Measurements from ENCODE around the gene FSTL4.

FSTL4 gene

DNA sequence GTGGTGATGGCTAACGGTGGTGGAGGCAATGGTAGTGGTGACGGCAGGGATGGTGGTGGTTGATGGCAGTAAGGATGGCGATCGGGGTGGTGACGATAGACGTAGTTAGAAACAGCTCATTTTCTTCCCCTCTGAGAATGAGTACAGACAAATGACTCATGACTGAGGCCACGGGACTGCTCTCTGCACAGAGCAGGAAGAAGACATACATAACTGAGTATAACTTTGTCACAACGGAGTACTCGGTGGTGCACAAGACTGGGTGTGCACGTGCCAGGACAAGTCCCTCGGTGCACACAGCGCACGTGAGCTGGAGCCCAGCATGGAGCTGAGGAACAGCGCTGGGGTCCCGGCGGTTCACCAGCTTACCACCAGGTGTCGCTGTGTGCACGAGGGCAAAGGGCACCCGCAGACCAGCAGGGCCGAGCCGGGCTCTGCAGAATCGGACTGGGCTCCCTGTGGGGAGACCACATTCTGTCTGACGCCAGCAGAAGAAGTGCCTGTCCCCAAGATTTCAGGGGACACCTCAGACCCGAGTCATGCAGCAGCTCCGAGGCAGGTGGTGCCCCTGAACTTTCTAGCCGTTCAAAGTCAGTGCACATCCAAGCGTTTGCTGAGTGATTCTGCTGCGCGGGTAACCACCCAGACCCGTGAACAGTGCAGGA lies 188.6 kb downstream of the FSTL4 start:
- peak; percentile 41 to 88 (median 70) for DNase-seq
- intact Hi-C loops (cut with DNase I): loop anchor here (10.0 kb wide), 1 partner anchor 441 kb away; no protein-coding TSS in a partner anchor

DNA sequence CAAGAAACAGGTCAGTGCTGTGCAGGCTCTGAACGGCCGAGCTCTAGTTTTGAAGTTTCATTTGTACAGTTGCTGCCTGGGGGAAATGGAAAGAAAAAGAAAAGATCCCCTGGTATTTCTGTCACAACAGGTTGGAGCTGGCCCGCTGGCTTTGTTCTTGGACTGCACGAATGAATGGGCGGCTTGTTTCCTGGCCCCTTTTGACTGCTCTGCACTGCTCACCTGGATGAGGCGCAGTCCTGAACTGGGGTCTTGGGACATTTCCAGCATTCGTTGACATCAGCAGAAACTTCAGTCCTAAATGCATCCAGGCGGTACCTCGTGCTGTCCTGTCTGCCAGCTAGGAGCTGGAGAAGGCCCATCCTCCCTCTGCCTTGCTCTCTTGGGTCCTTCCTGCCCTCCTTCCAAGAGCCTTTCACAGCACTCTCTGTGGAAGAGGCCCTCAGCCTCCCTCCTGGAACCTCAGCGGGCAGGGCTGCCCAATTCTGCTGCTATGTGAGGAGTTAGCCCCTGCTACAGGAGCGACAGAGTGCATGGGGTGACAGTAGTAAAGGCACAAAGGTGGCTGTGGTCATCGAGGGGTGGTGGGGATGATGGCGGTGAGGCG lies 189.2 kb downstream of the FSTL4 start:
- peak in 3 of 42 donors; percentile 22 to 35 (median 23) for DNase-seq
- intact Hi-C loops (cut with DNase I): loop anchor here (10.0 kb wide), 1 partner anchor 442 kb away; no protein-coding TSS in a partner anchor

DNA sequence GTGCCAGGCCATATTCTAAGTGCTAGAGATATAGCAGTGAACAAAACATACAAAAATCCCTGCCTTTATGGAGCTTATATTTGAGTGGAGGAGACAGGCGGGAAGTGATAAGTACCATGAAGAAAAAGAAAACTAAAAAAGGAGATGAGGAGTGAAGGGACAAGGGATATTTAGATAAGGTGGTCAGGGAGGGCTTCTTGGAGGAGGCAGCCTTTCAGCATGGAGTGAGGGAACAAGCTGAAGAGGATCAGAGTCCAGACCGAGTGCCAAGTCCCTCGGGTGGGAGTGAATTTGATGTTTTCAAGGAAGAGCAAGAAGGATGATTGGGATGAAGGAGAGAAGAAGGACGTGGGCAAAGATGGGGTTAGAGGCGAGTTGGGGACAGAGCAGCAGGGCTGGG lies 190.5 kb downstream of the FSTL4 start:
- intact Hi-C loops (cut with DNase I): loop anchor here (10.0 kb wide), 1 partner anchor 443 kb away; no protein-coding TSS in a partner anchor

DNA sequence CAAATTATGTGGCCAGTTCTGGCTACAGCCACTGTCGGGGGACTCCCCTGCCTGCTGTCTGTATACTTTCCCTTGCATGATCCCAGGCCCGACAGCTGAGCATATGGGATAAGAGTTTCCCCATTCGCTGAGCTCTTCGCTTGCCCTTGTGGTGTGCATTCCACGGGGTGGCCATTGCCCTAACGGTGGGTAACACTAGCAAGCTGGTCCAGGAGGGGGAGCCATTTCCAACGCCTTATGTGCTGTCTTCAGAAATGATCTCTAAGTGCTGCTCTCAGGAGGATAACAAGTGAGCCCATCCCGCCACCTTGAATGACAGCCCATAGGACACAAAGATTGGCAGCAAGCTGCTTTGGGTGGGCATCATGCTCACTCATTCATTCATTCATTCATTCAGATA lies 190.9 kb downstream of the FSTL4 start:
- intact Hi-C loops (cut with DNase I): loop anchor here (10.0 kb wide), 1 partner anchor 443 kb away; no protein-coding TSS in a partner anchor
- peak in 3 of 42 donors; percentile 31 to 43 (median 34) for DNase-seq

More for the DNA sequence above, 190.5 kb downstream of the FSTL4 start:
- DNase-seq: peak in 1 of 42 donors; percentile 18

DNA sequence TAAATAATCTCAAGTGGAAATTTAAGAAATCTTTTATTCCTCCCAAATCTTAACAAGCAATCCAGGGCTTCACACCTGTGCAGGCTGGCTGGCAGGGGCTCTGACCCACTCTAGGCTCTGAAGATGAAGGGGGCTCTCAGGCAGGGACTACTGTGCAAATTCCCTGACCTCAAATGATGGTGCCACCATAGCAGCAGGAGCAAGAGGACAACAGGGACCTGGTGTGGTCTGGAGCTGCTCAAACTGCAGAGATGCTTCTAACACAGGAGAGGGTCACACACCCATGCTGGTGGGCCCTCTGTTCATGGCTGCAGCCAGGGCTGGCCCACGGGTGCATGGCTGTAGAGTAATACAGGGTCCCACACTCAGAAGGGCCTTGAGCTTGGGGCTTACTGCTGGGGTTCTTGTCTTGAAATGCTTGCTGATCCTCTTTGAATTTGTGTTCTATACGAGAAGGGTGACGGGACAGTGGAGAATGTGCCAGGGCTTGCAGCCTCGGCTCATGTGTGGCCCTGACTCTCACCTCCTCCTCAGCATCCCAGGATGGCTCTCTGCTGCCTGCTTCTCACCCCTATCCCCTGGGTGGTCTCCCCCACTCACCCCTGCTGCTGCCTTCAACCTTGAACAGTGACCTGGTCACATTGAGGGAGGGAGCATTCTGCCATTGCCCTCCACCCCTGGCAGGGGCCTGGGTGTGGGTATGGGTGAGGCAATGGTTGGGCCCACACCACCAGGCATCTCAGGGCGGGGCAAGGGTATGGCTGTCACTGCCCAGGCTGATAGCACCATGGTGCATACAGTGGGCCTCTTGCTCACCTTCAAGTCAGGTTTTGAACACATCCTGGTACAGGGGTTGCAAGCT lies 191.7 kb downstream of the FSTL4 start:
- intact Hi-C loops (cut with DNase I): loop anchor here (10.0 kb wide), 1 partner anchor 444 kb away; no protein-coding TSS in a partner anchor
- peak in 2 of 42 donors; percentile 18 to 38 for DNase-seq

DNA sequence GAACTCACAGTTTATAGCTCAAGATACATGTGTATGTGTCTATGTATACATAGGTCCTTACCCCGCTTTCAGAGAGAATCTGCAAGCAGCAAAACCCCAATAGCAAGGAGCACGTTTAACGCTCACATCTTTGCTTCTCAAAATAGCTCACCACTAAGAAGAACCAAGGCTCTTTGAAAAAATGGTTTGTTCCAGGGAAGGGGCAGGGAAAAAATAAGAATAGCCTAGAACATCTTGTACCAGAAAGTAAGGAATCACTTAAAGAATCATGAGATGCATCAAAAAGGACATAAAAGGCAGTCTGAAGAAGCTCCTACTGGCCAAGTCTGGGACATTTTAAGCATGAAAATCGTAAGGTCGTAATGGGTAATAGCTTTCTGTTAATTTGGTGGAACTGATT lies 196.4 kb downstream of the FSTL4 start:
- peak in 2 of 42 donors; percentile 9 to 18 for DNase-seq
- intact Hi-C loops (cut with DNase I): no loop called here

DNA sequence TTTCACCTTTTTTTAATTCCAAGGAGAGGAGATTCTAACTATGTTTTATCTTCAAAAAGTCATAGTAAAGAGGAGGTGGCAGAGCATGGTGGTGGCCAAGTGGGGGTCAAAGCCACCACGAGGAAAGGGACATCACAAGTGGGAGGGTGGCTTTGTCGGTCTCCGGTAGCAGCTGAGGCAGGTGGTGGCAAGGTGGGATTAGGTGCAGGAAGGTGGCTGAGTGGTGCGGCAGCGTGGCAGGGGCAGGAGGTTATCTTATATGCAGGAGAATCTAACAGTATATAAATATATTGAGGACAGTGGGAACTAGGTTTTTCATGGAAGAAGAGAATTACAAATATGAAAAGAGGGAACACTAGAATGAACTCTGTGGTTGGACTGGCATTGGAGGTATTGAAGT lies 196.8 kb downstream of the FSTL4 start:
- peak in 4 of 42 donors; percentile 3 to 32 (median 13) for DNase-seq
- intact Hi-C loops (cut with DNase I): no loop called here

DNA sequence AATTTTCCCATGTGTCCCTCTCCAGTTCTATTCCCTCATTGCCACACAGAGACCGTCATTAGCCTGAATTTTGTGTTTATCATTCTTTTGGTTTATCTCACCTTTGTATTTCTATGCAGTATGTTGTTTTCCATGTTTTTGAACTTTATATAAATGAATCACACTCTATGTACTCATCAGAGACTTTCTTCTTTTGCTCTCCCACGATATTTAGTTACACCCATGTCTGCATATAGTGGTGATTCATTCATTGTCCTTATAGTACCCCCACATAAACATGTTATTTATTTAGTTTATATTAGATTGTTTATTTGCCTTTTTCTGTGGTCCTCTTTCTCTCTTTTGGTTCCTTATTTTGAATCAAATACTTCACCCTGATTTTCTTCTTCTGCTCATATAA lies 199.7 kb downstream of the FSTL4 start:
- intact Hi-C loops (cut with DNase I): no loop called here
- no peak for DNase-seq

DNA sequence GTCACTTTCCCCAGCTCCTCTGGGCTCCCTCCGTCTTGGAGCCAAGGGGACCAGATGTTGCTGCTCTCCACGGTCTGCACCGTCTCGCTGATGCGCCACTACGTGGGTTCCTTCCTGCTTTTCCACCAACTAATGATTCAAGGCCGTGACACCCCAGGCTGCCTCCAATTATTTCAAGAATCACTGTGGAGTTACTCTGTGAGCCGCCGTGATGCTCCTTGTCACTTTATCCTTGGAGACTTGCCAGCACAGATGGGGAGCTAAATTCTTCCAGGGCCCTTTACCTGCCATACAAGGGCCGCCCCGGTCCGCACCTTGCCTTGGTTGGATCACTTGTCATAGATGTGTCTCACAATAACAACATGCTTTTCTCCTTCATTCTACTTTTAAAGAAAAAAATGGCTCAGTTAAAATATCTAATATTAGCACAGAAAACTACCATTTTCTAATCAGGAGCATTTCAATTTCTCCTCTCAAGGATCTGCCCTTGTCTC lies 202.0 kb downstream of the FSTL4 start:
- peak in 13 of 42 donors; percentile 16 to 54 (median 29) for DNase-seq

DNA sequence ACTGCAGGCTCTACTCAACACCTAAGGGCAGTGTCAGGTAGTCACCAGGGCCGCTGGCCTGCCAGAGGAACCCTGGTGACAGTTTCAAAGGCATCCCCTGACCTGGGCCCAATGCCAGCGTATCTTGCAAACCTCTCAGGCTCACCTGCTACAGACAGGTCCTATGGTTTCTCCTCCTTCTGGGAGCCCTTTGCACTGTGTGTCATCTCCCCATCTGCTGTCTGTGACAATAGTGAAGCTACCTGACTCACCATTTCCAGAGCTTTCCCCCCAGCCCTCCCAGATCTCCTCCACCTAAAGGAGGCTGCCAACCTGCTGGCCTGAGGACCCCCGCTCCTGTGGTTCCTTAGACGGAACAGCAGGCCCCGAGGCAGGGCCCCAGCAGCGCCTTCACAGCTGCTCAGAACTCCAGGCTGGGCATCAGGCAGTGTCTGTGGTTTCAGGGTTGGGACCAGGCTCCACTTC lies 203.1 kb downstream of the FSTL4 start:
- DNase-seq: peak in 3 of 42 donors; percentile 8 to 15 (median 9)

More for the DNA sequence above, 202.0 kb downstream of the FSTL4 start:
- intact Hi-C loops (cut with DNase I): no loop called here

DNA sequence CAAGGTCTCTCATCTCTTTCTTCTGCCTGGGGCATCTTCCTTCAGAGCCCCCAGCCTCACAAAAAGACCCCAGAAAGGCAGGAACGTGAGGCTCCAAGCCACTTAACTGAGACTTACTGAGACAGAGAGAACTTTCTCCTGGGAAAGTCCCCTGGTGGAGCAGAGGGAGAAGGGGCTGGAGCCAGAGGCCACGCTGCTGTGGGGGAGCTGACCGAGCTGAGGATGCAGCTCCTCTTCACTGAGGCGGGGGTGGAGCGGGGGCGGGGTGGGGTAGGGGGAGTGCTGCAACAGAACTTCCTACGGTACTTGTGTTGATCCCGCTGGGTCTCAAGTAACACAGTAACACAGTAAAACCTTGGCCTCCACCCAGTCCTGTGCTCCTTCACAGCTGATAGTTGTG lies 204.0 kb downstream of the FSTL4 start:
- intact Hi-C loops (cut with DNase I): no loop called here
- peak in 2 of 42 donors; percentile 7 to 18 for DNase-seq

More for the DNA sequence above, 203.1 kb downstream of the FSTL4 start:
- intact Hi-C loops (cut with DNase I): no loop called here

DNA sequence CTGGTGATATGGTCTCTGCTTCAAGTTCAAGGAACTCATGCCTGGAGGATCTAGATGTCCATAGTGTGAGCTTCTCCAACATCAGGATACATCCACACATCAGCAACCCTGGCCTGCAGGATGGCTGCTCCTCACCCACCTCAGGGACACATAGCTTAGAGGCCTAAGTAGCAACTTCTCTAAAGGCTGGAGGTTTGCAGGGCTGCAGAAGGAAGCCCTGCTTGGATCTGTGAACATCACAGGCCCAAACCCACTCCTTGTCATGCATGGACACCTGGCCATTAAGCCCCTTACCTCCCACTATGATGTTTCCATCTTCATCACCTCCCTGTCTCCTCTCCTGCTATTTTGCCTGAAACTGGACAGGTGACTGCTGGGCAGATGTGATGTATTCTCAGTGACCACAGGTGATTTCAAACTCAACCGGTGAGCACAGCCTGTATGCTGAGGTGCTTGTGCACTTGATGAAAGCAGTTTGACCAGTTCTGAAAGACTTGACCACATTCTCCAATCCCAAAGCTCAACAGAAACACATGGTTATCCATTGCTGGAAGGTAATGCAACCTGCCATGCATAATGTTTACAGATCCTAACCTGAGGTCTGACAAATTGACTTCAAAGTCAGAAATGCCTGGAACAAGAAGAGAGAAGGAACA lies 205.2 kb downstream of the FSTL4 start:
- intact Hi-C loops (cut with DNase I): no loop called here
- DNase-seq: peak in 1 of 42 donors; percentile 6

DNA sequence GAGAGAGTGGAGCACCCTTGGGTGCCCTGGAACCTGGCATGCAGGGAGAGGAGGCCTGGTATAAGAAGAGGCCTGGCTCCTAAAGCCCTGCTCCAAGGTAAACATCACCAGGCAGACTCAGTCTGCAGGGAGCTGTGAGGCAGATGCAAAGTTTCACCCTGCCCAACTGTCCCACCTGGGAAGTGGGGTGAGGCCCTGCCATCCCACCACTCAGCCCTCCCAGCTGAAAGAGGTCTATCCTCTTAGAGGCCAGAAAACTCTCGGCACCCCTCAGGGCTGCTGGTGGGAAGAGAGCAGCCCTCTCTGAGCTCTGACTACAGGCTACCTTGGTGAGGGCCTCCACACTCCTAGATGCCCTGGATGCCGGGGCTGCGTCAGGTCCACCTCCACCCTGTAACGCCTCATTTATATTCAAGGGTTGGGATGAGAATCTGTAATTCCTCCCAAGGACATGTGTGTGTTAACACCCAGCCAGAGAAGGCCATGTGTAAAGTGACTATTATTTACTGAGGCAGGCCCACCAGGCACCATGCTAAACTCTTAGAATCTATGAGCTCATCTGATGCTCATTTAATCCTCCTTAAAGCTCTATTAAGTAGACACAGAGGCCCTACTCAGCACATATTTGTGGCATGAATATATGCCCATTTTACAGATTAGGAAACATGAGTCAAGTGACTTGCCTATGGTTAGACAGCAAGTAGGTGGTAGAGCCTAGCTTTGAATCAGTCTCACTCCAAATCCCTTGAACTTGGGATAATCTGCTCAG lies 205.9 kb downstream of the FSTL4 start:
- intact Hi-C loops (cut with DNase I): no loop called here
- DNase-seq: peak in 5 of 42 donors; percentile 1 to 14 (median 7)

DNA sequence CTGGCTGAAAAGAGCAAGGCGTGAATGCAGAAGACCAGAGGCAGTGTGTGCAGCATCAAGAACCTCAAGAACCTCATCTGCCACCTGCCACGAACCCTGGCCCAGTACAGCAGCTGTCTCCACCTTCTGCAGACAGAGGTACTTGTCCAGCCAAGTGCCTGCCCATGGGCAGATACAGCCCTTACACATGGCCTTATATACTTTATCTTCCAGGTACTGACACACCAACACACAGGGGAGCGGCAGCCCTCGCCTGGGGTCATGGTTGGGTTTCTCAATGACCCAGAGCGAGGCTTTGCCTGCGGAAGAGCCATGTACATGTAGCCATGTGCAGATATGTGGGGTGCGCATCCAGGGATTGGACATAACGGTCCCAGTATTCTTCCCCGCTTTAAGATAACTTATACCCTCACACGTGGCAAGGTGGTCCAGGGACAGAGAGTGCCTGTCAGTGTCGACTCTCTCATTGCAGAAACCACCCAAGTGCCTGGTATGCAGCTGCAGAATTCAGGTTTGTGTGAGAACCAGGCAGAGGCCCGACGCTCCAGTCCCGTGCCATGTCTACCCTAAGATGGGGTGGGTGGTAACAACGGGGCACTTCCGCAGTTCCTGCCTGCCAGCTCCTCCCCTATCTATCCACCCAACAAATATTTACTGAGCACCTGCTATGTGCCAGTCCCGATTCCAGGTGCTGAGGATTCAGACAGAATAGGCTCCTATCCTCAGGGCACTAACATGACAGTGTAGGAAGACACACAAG lies 206.9 kb downstream of the FSTL4 start:
- DNase-seq: peak in 9 of 42 donors; percentile 1 to 22 (median 14)
- intact Hi-C loops (cut with DNase I): no loop called here

DNA sequence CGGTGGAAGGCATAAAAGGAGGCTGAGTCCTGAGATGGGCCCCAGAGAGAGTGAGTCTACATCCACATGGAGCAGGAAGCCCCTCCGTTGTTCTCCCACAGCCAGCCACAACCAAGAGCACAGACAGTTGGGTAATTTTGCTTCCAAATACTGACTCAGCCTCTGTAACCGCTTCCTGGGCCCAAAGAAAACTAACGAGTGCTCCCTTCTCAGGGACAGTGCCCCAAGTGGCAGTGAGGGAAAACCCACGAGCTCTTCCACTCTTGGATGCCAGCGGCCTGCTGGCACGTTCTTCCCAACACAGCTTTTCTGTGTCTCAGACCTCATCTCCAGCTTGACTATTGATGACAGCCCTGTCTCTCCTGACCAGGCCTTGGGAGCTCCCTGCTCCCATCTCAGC lies 207.6 kb downstream of the FSTL4 start:
- DNase-seq: peak in 10 of 42 donors; percentile 1 to 31 (median 16)
- intact Hi-C loops (cut with DNase I): no loop called here

DNA sequence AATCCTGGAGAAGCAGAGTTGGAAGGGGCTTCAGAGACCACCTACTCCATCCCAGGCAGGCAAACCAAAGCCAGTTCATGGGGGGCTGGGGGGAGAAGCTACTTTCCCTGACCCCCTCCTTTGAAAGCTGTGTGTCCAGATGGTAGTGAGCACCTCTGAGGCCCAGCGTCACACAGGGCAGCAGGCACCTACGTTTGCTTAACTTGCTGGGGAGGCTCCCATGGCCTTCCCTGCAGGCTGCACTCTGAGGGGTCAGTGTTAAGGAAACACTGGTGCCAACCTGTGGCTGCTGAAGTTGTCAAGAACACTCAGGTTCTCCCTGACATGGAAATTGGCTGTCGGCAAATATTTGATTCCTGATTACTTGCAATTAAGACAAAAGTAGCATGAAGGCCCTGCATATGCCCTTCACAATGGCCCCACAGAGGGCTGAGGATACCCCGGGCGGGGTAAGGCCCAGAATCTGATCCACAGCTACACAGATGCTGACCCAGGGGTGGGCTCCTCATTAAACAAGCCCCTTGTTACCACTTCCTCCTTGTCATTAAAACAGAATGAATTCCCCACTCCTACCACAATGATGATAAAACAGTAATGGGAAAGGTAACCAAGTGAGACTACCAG lies 208.5 kb downstream of the FSTL4 start:
- intact Hi-C loops (cut with DNase I): no loop called here
- DNase-seq: peak in 9 of 42 donors; percentile 1 to 27 (median 7)

Measured in head of caudate nucleus (tissue), 42 donors.